Stimulated activated CD8-positive, alpha-beta memory T cell treated with anti-CD3 and anti-CD28 coated beads, Interleukin-15, amount 100 ng/mL, for 4 hours (primary cell): Measurements from ENCODE around the gene COX7B2.

ENCODE experiments used
- DNase-seq, 2 donors: peaks; one replicate each; pipeline ENCODE4 v3.0.0-alpha.2; 2020; ENCODE audit warnings: low read depth in 2 of 2

COX7B2 gene

DNA sequence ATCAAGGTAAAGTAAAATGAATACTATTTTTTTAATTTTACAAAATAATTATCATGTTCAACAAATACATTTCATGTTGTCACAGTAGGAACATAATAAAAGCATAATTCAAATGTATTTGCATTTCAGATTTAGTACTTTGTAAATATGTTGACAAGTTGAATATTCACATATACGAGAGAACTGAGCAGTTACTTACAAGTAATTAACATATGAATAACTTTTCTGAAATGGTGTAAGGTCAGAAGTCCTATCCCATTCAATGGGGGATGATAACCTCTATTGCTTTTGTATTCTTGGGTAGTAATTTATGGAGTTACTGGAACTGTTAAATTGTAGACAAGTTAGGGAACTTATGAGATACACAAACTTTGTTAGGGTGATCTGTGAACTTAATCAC is 191.1 kb downstream of the COX7B2 start:
- no peak for DNase-seq

- no peak for DNase-seq
Measured at GRCh38 chr4:46715468-46715867, 193.6 kb downstream of the COX7B2 start.

DNA sequence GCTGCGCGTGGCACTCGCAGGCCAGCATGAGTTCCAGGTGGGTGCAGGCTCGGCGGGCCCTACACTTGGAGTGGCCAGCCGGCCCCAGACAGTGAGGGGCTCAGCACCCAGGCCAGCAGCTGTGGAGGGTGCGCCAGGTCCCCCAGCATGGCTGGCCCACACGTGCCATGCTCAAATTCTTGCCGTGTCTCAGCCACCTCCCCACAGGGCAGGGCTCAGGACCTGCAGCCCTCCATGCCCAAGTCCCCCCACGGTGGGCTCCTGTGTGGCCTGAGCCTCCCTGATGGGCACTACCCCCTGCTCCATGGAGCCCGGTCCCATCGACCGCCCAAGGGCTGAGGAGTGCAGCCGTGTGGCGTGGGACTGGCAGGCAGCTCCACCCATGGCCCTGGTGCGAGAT is 210.2 kb downstream of the COX7B2 start:
- DNase-seq, result no peak
